Transverse colon (tissue), 4 donors: ENCODE measurements around the gene SAMM50. TPM values are rescaled to one million over a fixed set of nuclear protein-coding genes. Genes with fewer than 3 reads are reported as not detected.

Source experiments
- DNase-seq: peaks from one replicate; pipeline ENCODE4 v3.0.0-alpha.2; 2019
- H3K27ac ChIP-seq, 4 donors: fragments of 200-600 bp; sonication (generic); 2 replicates each; pipeline ENCODE4 v1.5.1; 2016 to 2018; ENCODE audit warnings: inconsistent platforms in 4 of 4
- H3K27me3 ChIP-seq: fragments of 200-600 bp; sonication (generic); 2 replicates; pipeline ENCODE4 v1.5.1; 2017; ENCODE audit warnings: inconsistent platforms
- H3K36me3 ChIP-seq, 4 donors: fragments of 200-600 bp; sonication (generic); 2 replicates each; pipeline ENCODE4 v1.5.1; 2017 to 2019; ENCODE audit warnings: inconsistent platforms in 4 of 4
- H3K4me1 ChIP-seq, 4 donors: fragments of 200-600 bp; sonication (generic); 2 replicates each; pipeline ENCODE4 v1.5.1; 2017 to 2020; ENCODE audit warnings: inconsistent platforms in 4 of 4
- H3K4me3 ChIP-seq, 4 donors: fragments of 200-600 bp; sonication (generic); 1 replicate in 1 of 4; 2 replicates in 3 of 4; pipeline versions ENCODE4 v1.5.1 to v1.6.1; 2017 to 2019; ENCODE audit warnings: inconsistent platforms in 4 of 4
- H3K9me3 ChIP-seq, 2 donors: fragments of 200-600 bp; sonication (generic); 2 replicates each; pipeline ENCODE4 v1.5.1; 2017 to 2019; ENCODE audit warnings: inconsistent platforms in 2 of 2
- CTCF ChIP-seq, 5 experiments: fragments of 200-600 bp in 3 of 5; fragments of 450-650 bp in 2 of 5; sonication (generic) in 3 of 5; IDR thresholded peaks; 1 replicate in 2 of 5; 2 replicates in 3 of 5; pipeline ENCODE4 v1.5.1; 2016 to 2017; ENCODE audit warnings: antibody characterized with exemption in 5 of 5, inconsistent platforms in 3 of 5, mild to moderate bottlenecking in 2 of 5, moderate library complexity in 1 of 5
- EP300 ChIP-seq: sonication (generic); formaldehyde crosslinking; IDR thresholded peaks from one replicate; pipeline ENCODE4 v1.6.1; 2017; ENCODE audit warnings: antibody characterized with exemption, low read depth
- POLR2A ChIP-seq: fragments of 450-650 bp; IDR thresholded peaks from one replicate; pipeline ENCODE4 v1.6.1; 2016; ENCODE audit warnings: antibody characterized with exemption, mild to moderate bottlenecking, moderate library complexity
- POLR2AphosphoS5 ChIP-seq, 3 donors: sonication (generic); formaldehyde crosslinking; IDR thresholded peaks; one replicate each; pipeline ENCODE4 v1.6.1; 2016; ENCODE audit warnings: antibody characterized with exemption in 3 of 3
- WGBS, 2 donors: methylation state at CpG; one replicate each; pipeline ENCODE4 v1.1.5; 2018; ENCODE audit warnings: low coverage in 1 of 2; 5-methylcytosine and 5-hydroxymethylcytosine counted together
- in situ Hi-C, 4 donors: fragments of 200-750 bp; cut with MboI; loops; one replicate each; pipeline versions ENCODE4 v1.15.0 to v1.15.1; 2017; ENCODE audit warnings: low sequenced_read_pairs in 3 of 4, low pct_ligation_motif_present in 1 of 4, low pct_unique_long_range_greater_than_20kb in 1 of 4
- intact Hi-C: fragments of 100-400 bp; cut with DNase I; formaldehyde crosslinking; loops from one replicate; pipeline ENCODE4 v1.15.1; 2023; ENCODE audit warnings: low total_unique reads
- total RNA-seq, 4 donors: library from RNA; depleted of rRNA; stranded (reverse); fragments of >200 nt; gene quantifications; one replicate each; pipeline ENCODE4 v1.1.0, GENCODE V29; 2016

SAMM50 gene
- total RNA-seq, 4 donors from 2014 or later, result 9.0 to 82.6 (median 33.3) TPM

- no peak for TF ChIP-seq POLR2A
- TF ChIP-seq EP300, result no peak
- no peak for TF ChIP-seq CTCF (IDR thresholded peaks at IDR 0.05)
- 74 to 80% methylated on average over 2 to 7 of the region's 7 CpGs for WGBS, 2 donors
- no peak overlapping the region for H3K4me3 ChIP-seq
- no peak overlapping the region for H3K27ac ChIP-seq
- no peaks in the 10 kb centered on the region for H3K9me3 ChIP-seq
- in situ Hi-C loops (loop anchor here in 1 of 4 donors (25.0 kb wide), 1 partner anchor 109 kb away; no protein-coding TSS in a partner anchor), intact Hi-C loops (no loop called here)
- no peaks in the 10 kb centered on the region for H3K36me3 ChIP-seq
- DNase-seq, result no peak
- H3K27me3 ChIP-seq, result no peaks in the 10 kb centered on the region
- no peaks in the 10 kb centered on the region for H3K4me1 ChIP-seq
These were observed 8.9 kb upstream of the SAMM50 start for GRCh38 chr22:43946384-43946667.

- in situ Hi-C loops (loop anchor here in 1 of 4 donors (25.0 kb wide), 1 partner anchor 112 kb away; no protein-coding TSS in a partner anchor), intact Hi-C loops (no loop called here)
- Histone ChIP-seq H3K9me3 (no peaks in the 10 kb centered on the region), H3K36me3 (no peaks in the 10 kb centered on the region), H3K27ac (no peak overlapping the region), H3K4me3 (no peak overlapping the region), H3K4me1 (no peaks in the 10 kb centered on the region), H3K27me3 (no peaks in the 10 kb centered on the region)
- no peak for DNase-seq
- 81 to 88% methylated on average over 5 to 12 of the region's 12 CpGs for WGBS, 2 donors
- TF ChIP-seq CTCF (IDR thresholded peaks at IDR 0.05) (no peak), POLR2A (no peak), EP300 (no peak), POLR2AphosphoS5 (IDR thresholded peaks at IDR 0.05) (no peak)
These were observed 6.3 kb upstream of the SAMM50 start for GRCh38 chr22:43948836-43949406.

GRCh38 chr22:43951391-43951790, 3.9 kb upstream of the SAMM50 start:
- DNase-seq, result no peak
- Histone ChIP-seq H3K27ac (no peak overlapping the region), H3K4me3 (no peak overlapping the region), H3K36me3 (no peaks in the 10 kb centered on the region), H3K27me3 (no peaks in the 10 kb centered on the region), H3K9me3 (no peaks in the 10 kb centered on the region), H3K4me1 (peaks cover 4 to 17% (median 13%) of the 10 kb centered on the region in 4 donors)
- intact Hi-C loops (no loop called here), in situ Hi-C loops (no loop called here)
- TF ChIP-seq CTCF (IDR thresholded peaks at IDR 0.05) (no peak), POLR2A (no peak), EP300 (no peak), POLR2AphosphoS5 (IDR thresholded peaks at IDR 0.05) (no peak)
- 77 to 80% methylated on average over 2 to 5 of the region's 5 CpGs for WGBS, 2 donors

- Histone ChIP-seq H3K27me3 (no peaks in the 10 kb centered on the region), H3K27ac (no peak overlapping the region), H3K9me3 (no peaks in the 10 kb centered on the region), H3K36me3 (no peaks in the 10 kb centered on the region), H3K4me1 (peaks cover 7 to 22% (median 17%) of the 10 kb centered on the region in 4 donors), H3K4me3 (no peak overlapping the region)
- intact Hi-C loops (no loop called here), in situ Hi-C loops (no loop called here)
- WGBS, 2 donors, result 62% methylated on average over 7 of the region's 7 CpGs; no CpG with 5 or more reads in 1 of the 2 donors
- TF ChIP-seq EP300 (no peak), POLR2AphosphoS5 (IDR thresholded peaks at IDR 0.05) (no peak), CTCF (IDR thresholded peaks at IDR 0.05) (no peak), POLR2A (no peak)
- DNase-seq, result no peak
These were observed 3.3 kb upstream of the SAMM50 start for GRCh38 chr22:43951966-43952365.
